ENCODE results near the gene KRTAP1-1. TPM values are rescaled to one million over a fixed set of nuclear protein-coding genes. Genes with fewer than 3 reads are reported as not detected.
"Not testable (repeated sequence)": the region's sequence is repeated elsewhere in the genome, so short reads cannot be mapped to it uniquely, and the experiment has no call there.

The KRTAP1-1 gene
- polyA plus RNA-seq, 3 donors, result not detected

- DNase-seq (ENCODE audit: extremely low read depth in 1 of 11, low read depth in 9 of 11, low spot score in 4 of 11), result no peak
Measured at GRCh38 chr17:41018541-41018940, 22.7 kb downstream of the KRTAP1-1 start.

- DNase-seq (ENCODE audit: extremely low read depth in 1 of 11, low read depth in 9 of 11, low spot score in 4 of 11), result no peak
Measured at GRCh38 chr17:41016578-41017215, 24.6 kb downstream of the KRTAP1-1 start.

- no peak for DNase-seq (ENCODE audit: extremely low read depth in 1 of 11, low read depth in 9 of 11, low spot score in 4 of 11)
Measured at GRCh38 chr17:41015454-41015853, 25.8 kb downstream of the KRTAP1-1 start.

- no peak for DNase-seq (ENCODE audit: extremely low read depth in 1 of 11, low read depth in 9 of 11, low spot score in 4 of 11)
Measured at GRCh38 chr17:41013606-41014005, 27.6 kb downstream of the KRTAP1-1 start.

- no peak for DNase-seq (ENCODE audit: extremely low read depth in 1 of 11, low read depth in 9 of 11, low spot score in 4 of 11)
Measured at GRCh38 chr17:41013181-41013580, 28.1 kb downstream of the KRTAP1-1 start.

GRCh38 chr17:41012326-41013120, 28.7 kb downstream of the KRTAP1-1 start:
- DNase-seq (ENCODE audit: extremely low read depth in 1 of 11, low read depth in 9 of 11, low spot score in 4 of 11), result no peak

- DNase-seq (ENCODE audit: extremely low read depth in 1 of 11, low read depth in 9 of 11, low spot score in 4 of 11), result no peak
Measured at GRCh38 chr17:41010441-41010840, 30.8 kb downstream of the KRTAP1-1 start.

GRCh38 chr17:41009936-41010335, 31.3 kb downstream of the KRTAP1-1 start:
- no peak for DNase-seq (ENCODE audit: extremely low read depth in 1 of 11, low read depth in 9 of 11, low spot score in 4 of 11)

- DNase-seq (ENCODE audit: extremely low read depth in 1 of 11, low read depth in 9 of 11, low spot score in 4 of 11), result no peak
Measured at GRCh38 chr17:41009301-41009760, 31.9 kb downstream of the KRTAP1-1 start.

- no peak for DNase-seq (ENCODE audit: extremely low read depth in 1 of 11, low read depth in 9 of 11, low spot score in 4 of 11)
Measured at GRCh38 chr17:41008811-41009210, 32.4 kb downstream of the KRTAP1-1 start, which contains the start of gene KRTAP3-1. Gene KRTAP3-1, minus strand, starts transcription at chr17:41009128. Its CDS starts 54 bp downstream, at chr17:41009074.

- DNase-seq (ENCODE audit: extremely low read depth in 1 of 11, low read depth in 9 of 11, low spot score in 4 of 11), result no peak
Measured at GRCh38 chr17:41004397-41004796, 36.9 kb downstream of the KRTAP1-1 start.

- DNase-seq (ENCODE audit: extremely low read depth in 1 of 11, low read depth in 9 of 11, low spot score in 4 of 11), result no peak
Measured at GRCh38 chr17:41003926-41004325, 37.3 kb downstream of the KRTAP1-1 start.

GRCh38 chr17:41002814-41003213, 38.4 kb downstream of the KRTAP1-1 start:
- DNase-seq (ENCODE audit: extremely low read depth in 1 of 11, low read depth in 9 of 11, low spot score in 4 of 11), result no peak

- DNase-seq (ENCODE audit: extremely low read depth in 1 of 11, low read depth in 9 of 11, low spot score in 4 of 11), result no peak
Measured at GRCh38 chr17:41001795-41002194, 39.5 kb downstream of the KRTAP1-1 start.

- DNase-seq (ENCODE audit: extremely low read depth in 1 of 11, low read depth in 9 of 11, low spot score in 4 of 11), result not testable (repeated sequence)
Measured at GRCh38 chr17:40999563-40999962, 41.7 kb downstream of the KRTAP1-1 start, which contains the start of gene KRTAP3-2. Gene KRTAP3-2, minus strand, starts transcription at chr17:40999906. Its CDS starts 53 bp downstream, at chr17:40999853.

- DNase-seq (ENCODE audit: extremely low read depth in 1 of 11, low read depth in 9 of 11, low spot score in 4 of 11), result no peak
Measured at GRCh38 chr17:40997361-40997760, 43.9 kb downstream of the KRTAP1-1 start.

- DNase-seq (ENCODE audit: extremely low read depth in 1 of 11, low read depth in 9 of 11, low spot score in 4 of 11), result no peak
Measured at GRCh38 chr17:40996829-40997228, 44.4 kb downstream of the KRTAP1-1 start.

GRCh38 chr17:40995116-40995515, 46.1 kb downstream of the KRTAP1-1 start:
- no peak for DNase-seq (ENCODE audit: extremely low read depth in 1 of 11, low read depth in 9 of 11, low spot score in 4 of 11)

GRCh38 chr17:40993839-40994238, 47.4 kb downstream of the KRTAP1-1 start, which contains the start of gene KRTAP3-3:
Gene KRTAP3-3, minus strand, starts transcription at chr17:40994164. Its CDS starts 67 bp downstream, at chr17:40994097.
- no peak for DNase-seq (ENCODE audit: extremely low read depth in 1 of 11, low read depth in 9 of 11, low spot score in 4 of 11)

GRCh38 chr17:40993084-40993483, 48.2 kb downstream of the KRTAP1-1 start:
- no peak for DNase-seq (ENCODE audit: extremely low read depth in 1 of 11, low read depth in 9 of 11, low spot score in 4 of 11)
